Nephron (organoid): ENCODE measurements around the gene CHADL.

ENCODE experiments used
- H3K27ac Mint-ChIP-seq, 3 experiments: 2 replicates each; pipeline ENCODE4 v1.8.0; 2020; ENCODE audit warnings: mixed read lengths in 3 of 3, mild to moderate bottlenecking in 2 of 3, moderate library complexity in 1 of 3
- H3K27me3 Mint-ChIP-seq: 2 replicates; pipeline ENCODE4 v1.8.0; 2021; ENCODE audit warnings: low read depth, mild to moderate bottlenecking, moderate library complexity, mixed read lengths
- H3K36me3 Mint-ChIP-seq: 2 replicates; pipeline ENCODE4 v1.8.0; 2020; ENCODE audit warnings: low read depth, mixed read lengths
- H3K4me1 Mint-ChIP-seq: 2 replicates; pipeline ENCODE4 v1.8.0; 2020; ENCODE audit warnings: mixed read lengths
- H3K4me3 Mint-ChIP-seq, 3 experiments: 2 replicates each; pipeline ENCODE4 v1.8.0; 2020; ENCODE audit warnings: mild to moderate bottlenecking in 3 of 3, mixed read lengths in 3 of 3, moderate library complexity in 2 of 3
- H3K9me3 Mint-ChIP-seq: 2 replicates; pipeline ENCODE4 v1.8.0; 2020; ENCODE audit warnings: mixed read lengths
- CTCF ChIP-seq, 3 experiments: fragments of 200-600 bp; sonication (generic); IDR thresholded peaks; one replicate each; pipeline ENCODE4 v1.5.0; 2021; ENCODE audit warnings: antibody characterized with exemption in 3 of 3; ENCODE audit not compliant: unreplicated experiment in 3 of 3

The CHADL gene

GRCh38 chr22:41243361-41243760 is 2.6 kb upstream of the CHADL start:
- TF ChIP-seq CTCF (IDR thresholded peaks at IDR 0.05; ENCODE audit: unreplicated experiment in 3 of 3): no peak
- peaks cover 10% of the 10 kb centered on the region for H3K36me3 Mint-ChIP-seq
- H3K9me3 Mint-ChIP-seq: no peaks in the 10 kb centered on the region
- no peaks in the 10 kb centered on the region for H3K27me3 Mint-ChIP-seq
- no peak overlapping the region for H3K4me3 Mint-ChIP-seq
- H3K27ac Mint-ChIP-seq: no peak overlapping the region
- no peaks in the 10 kb centered on the region for H3K4me1 Mint-ChIP-seq

- no peaks in the 10 kb centered on the region for H3K27me3 Mint-ChIP-seq
- H3K36me3 Mint-ChIP-seq: peaks cover 6% of the 10 kb centered on the region
- no peaks in the 10 kb centered on the region for H3K9me3 Mint-ChIP-seq
- no peaks in the 10 kb centered on the region for H3K4me1 Mint-ChIP-seq
- H3K27ac Mint-ChIP-seq: no peak overlapping the region
- TF ChIP-seq CTCF (IDR thresholded peaks at IDR 0.05; ENCODE audit: unreplicated experiment in 3 of 3): no peak
- H3K4me3 Mint-ChIP-seq: no peak overlapping the region
Observed at GRCh38 chr22:41242396-41243117, 1.8 kb upstream of the CHADL start.

DNA sequence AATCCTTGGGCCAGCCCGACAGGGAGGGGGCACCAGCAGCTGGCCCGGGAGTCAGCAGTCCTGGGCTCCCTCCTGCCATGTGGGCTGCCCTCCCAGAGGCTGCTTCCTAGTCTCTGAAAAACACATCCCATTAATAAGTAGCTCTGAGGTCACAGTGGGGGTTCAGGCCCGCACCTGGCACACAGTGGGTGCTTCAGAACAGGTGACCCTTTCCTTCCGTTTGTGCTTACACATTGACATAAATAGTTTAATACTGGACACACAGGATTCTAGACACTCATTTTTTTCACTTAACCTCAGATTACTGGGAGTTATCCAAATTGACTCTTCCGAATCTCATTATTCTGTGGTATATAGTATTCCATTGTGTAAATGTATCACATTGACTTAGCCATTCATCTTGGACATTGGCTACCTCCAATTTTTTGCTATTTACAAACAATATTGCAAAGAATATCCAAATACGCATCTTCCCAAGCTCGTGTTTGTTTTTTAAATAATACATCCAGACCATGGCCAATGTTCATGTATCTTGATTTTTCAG is 474 bp upstream of the CHADL start:
- H3K27ac Mint-ChIP-seq: peak overlapping the region in 1 of 3 experiments; percentile 2
- no peaks in the 10 kb centered on the region for H3K27me3 Mint-ChIP-seq
- H3K36me3 Mint-ChIP-seq: peaks cover 4% of the 10 kb centered on the region
- peak overlapping the region in 1 of 3 experiments; percentile 10 for H3K4me3 Mint-ChIP-seq
- no peak for TF ChIP-seq CTCF (IDR thresholded peaks at IDR 0.05; ENCODE audit: unreplicated experiment in 3 of 3)
- no peaks in the 10 kb centered on the region for H3K4me1 Mint-ChIP-seq
- H3K9me3 Mint-ChIP-seq: no peaks in the 10 kb centered on the region

DNA sequence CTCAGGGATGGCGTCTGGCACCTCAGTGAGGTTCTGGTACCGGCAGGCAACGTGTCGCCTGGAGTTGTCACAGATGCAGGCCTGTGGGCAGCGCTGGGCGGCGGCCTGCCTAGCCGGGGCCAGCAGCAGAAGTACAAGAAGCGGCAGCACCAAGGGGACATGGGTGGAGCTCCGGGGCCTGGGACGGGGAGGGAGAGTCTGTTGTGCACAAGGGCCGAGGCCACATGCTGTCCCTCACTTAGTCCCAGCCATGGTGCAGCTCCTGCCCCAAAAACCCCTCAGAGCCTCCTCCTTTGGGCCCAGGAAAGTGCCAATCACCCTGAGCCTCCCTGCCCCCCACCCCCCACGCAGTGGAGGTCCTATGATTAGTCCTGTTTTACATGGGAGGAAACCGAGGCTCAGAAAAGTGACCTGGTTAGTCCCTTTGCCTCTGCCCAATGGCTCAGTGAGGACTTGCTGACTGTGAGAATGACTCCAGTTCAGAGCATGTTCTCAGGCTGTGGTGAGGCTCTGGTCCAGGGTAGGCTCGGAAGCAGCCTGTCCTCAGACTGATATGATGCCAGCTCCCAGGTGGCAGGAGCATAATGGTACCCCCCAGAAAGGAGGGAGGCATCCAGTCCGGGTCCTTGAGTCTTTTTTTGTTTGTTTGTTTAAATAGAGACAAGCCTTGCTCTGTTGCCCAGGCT is 1.1 kb downstream of the CHADL start:
- Mint-ChIP-seq H3K4me3 (peak overlapping the region in 1 of 3 experiments; percentile 77), H3K4me1 (no peaks in the 10 kb centered on the region), H3K27ac (no peak overlapping the region), H3K27me3 (no peaks in the 10 kb centered on the region), H3K36me3 (no peaks in the 10 kb centered on the region), H3K9me3 (no peaks in the 10 kb centered on the region)
- TF ChIP-seq CTCF (IDR thresholded peaks at IDR 0.05; ENCODE audit: unreplicated experiment in 3 of 3): no peak

- Mint-ChIP-seq H3K4me3 (peak overlapping the region; percentile 63 to 77 (median 76)), H3K9me3 (no peaks in the 10 kb centered on the region), H3K4me1 (no peaks in the 10 kb centered on the region), H3K27ac (no peak overlapping the region), H3K27me3 (no peaks in the 10 kb centered on the region), H3K36me3 (no peaks in the 10 kb centered on the region)
- TF ChIP-seq CTCF (IDR thresholded peaks at IDR 0.05; ENCODE audit: unreplicated experiment in 3 of 3): no peak
Observed at GRCh38 chr22:41238570-41239442, 1.9 kb downstream of the CHADL start.
